HG02588 (cell line): Measurements from ENCODE around the gene TDP1.
"Not testable (repeated sequence)": the region's sequence is repeated elsewhere in the genome, so short reads cannot be mapped to it uniquely, and the experiment has no call there.

Experiments used
- ATAC-seq: cut with Tn5 transposase; IDR thresholded peaks from one replicate; pipeline ENCODE4 v1.9.1; 2021; ENCODE audit warnings: mild to moderate bottlenecking, moderate library complexity; ENCODE audit not compliant: unreplicated experiment

TDP1 gene

GRCh38 chr14:90042496-90043252 lies 86.9 kb downstream of the TDP1 start:
- ATAC-seq = no peak

GRCh38 chr14:90045616-90046015 lies 89.9 kb downstream of the TDP1 start:
- no peak for ATAC-seq

- ATAC-seq = no peak
Measured at GRCh38 chr14:90049390-90049789, 93.7 kb downstream of the TDP1 start.

GRCh38 chr14:90050271-90050670 lies 94.5 kb downstream of the TDP1 start:
- no peak for ATAC-seq

- no peak for ATAC-seq
Measured at GRCh38 chr14:90053044-90053443, 97.3 kb downstream of the TDP1 start.

GRCh38 chr14:90054803-90055202 lies 99.1 kb downstream of the TDP1 start:
- ATAC-seq = no peak

- no peak for ATAC-seq
Measured at GRCh38 chr14:90056826-90057225, 101.1 kb downstream of the TDP1 start.

- no peak for ATAC-seq
Measured at GRCh38 chr14:90058876-90059458, 103.2 kb downstream of the TDP1 start.

- ATAC-seq = peak; percentile 57
Measured at GRCh38 chr14:90060312-90060964, 104.7 kb downstream of the TDP1 start.

GRCh38 chr14:90060965-90061684 lies 105.4 kb downstream of the TDP1 start:
- peak; percentile 14 for ATAC-seq

GRCh38 chr14:90061685-90062126 lies 106.0 kb downstream of the TDP1 start, which contains the start of gene KCNK13:
Gene KCNK13, plus strand, starts transcription at chr14:90061994. Its CDS starts 212 bp downstream, at chr14:90062206.
- no peak for ATAC-seq

- no peak for ATAC-seq
Measured at GRCh38 chr14:90062127-90062794, 106.5 kb downstream of the TDP1 start.

GRCh38 chr14:90062822-90063539 lies 107.3 kb downstream of the TDP1 start:
- ATAC-seq = no peak

GRCh38 chr14:90072350-90072749 lies 116.6 kb downstream of the TDP1 start:
- no peak for ATAC-seq

- ATAC-seq = no peak
Measured at GRCh38 chr14:90079576-90079975, 123.8 kb downstream of the TDP1 start.

GRCh38 chr14:90087433-90087832 lies 131.7 kb downstream of the TDP1 start:
- no peak for ATAC-seq

GRCh38 chr14:90088176-90088575 lies 132.4 kb downstream of the TDP1 start:
- ATAC-seq = no peak

- not testable (repeated sequence) for ATAC-seq
Measured at GRCh38 chr14:90089486-90089885, 133.8 kb downstream of the TDP1 start.

GRCh38 chr14:90091393-90091792 lies 135.7 kb downstream of the TDP1 start:
- ATAC-seq = no peak
